Caco-2 (cell line): ENCODE measurements around the gene PTPRF. TPM values are rescaled to one million over a fixed set of nuclear protein-coding genes. Genes with fewer than 3 reads are reported as not detected.

Source experiments
- BruUV-seq: library from RNA; stranded (reverse); fragments of 400-500 nt; replicated peaks from 2 replicates; lab custom pipeline; 2021; lab: Mats Ljungman, UMichigan
- CTCF ChIA-PET: fragments of 300-600 bp; sonication (Branson Sonifier 250); formaldehyde crosslinking; loops from one replicate; lab custom pipeline; 2022; ENCODE audit warnings: antibody characterized with exemption; lab: Charles Lee
- POLR2A ChIA-PET: fragments of 300-600 bp; sonication (Branson Sonifier 250); formaldehyde crosslinking; loops from one replicate; lab custom pipeline; 2022; ENCODE audit warnings: antibody characterized with exemption; lab: Charles Lee
- DNase-seq, 2 experiments: peaks; one replicate each; pipeline versions ENCODE4 v3.0.0 to v3.0.0-alpha.2; 2020 to 2022
- H3K27me3 ChIP-seq: replicated peaks from 2 replicates; pipeline ENCODE4 v1.6.0; 2011; ENCODE audit warnings: low read length; ENCODE audit not compliant: control insufficient read depth, insufficient read depth
- H3K36me3 ChIP-seq: 2 replicates; pipeline ENCODE4 v1.5.1; 2011; ENCODE audit warnings: low read length; ENCODE audit not compliant: control insufficient read depth, insufficient read depth
- H3K4me1 ChIP-seq: fragments of 250-450 bp; sonication (Bioruptor Pico); 2 replicates; pipeline ENCODE4 v1.5.1; 2020; ENCODE audit warnings: mild to moderate bottlenecking
- H3K4me3 ChIP-seq: 2 replicates; pipeline ENCODE4 v1.5.1; 2011; ENCODE audit warnings: low read depth, mild to moderate bottlenecking, control low read depth, low read length
- H3K9me3 ChIP-seq: fragments of 250-450 bp; sonication (Bioruptor Pico); 2 replicates; pipeline ENCODE4 v1.5.1; 2020; ENCODE audit warnings: mild to moderate bottlenecking, moderate library complexity
- H3K27ac Mint-ChIP-seq: one replicate; pipeline ENCODE4 v1.8.0; 2022; ENCODE audit warnings: mixed read lengths; ENCODE audit not compliant: unreplicated experiment
- H3K27me3 Mint-ChIP-seq: one replicate; pipeline ENCODE4 v1.8.0; 2022; ENCODE audit warnings: mixed read lengths; ENCODE audit not compliant: insufficient read depth, unreplicated experiment
- H3K36me3 Mint-ChIP-seq: one replicate; pipeline ENCODE4 v1.8.0; 2022; ENCODE audit warnings: mild to moderate bottlenecking, mixed read lengths; ENCODE audit not compliant: insufficient read depth, unreplicated experiment
- H3K4me1 Mint-ChIP-seq: one replicate; pipeline ENCODE4 v1.8.0; 2022; ENCODE audit warnings: low read depth, mixed read lengths; ENCODE audit not compliant: unreplicated experiment
- H3K4me3 Mint-ChIP-seq: one replicate; pipeline ENCODE4 v1.8.0; 2022; ENCODE audit warnings: mild to moderate bottlenecking, moderate library complexity, mixed read lengths; ENCODE audit not compliant: unreplicated experiment
- H3K9me3 Mint-ChIP-seq: one replicate; pipeline ENCODE4 v1.8.0; 2022; ENCODE audit warnings: mixed read lengths; ENCODE audit not compliant: unreplicated experiment
- intact Hi-C: fragments of 100-400 bp; cut with micrococcal nuclease; formaldehyde crosslinking; loops from one replicate; pipeline ENCODE4 v1.10.0; 2022; ENCODE audit not compliant: unreplicated experiment
- total RNA-seq: library from RNA; stranded (reverse); gene quantifications from 2 replicates; pipeline ENCODE4 v1.2.3, GENCODE V29; 2022
- TF ChIP-seq, protein P1 (sequence below), 2 experiments: fragments of 200-600 bp in 1 of 2; IDR thresholded peaks; 1 replicate in 1 of 2; 2 replicates in 1 of 2; pipeline versions ENCODE4 v1.5.1 to v1.8.0; 2011 to 2022; ENCODE audit warnings: antibody characterized with exemption in 1 of 2, control low read depth in 1 of 2, inconsistent platforms in 1 of 2, low read depth in 1 of 2, low read length in 1 of 2, mild to moderate bottlenecking in 1 of 2, moderate library complexity in 1 of 2; ENCODE audit not compliant: insufficient read depth in 1 of 2, severe bottlenecking in 1 of 2, unreplicated experiment in 1 of 2

Gene PTPRF
- total RNA-seq, 1 experiment from 2014 or later, result 158 TPM

DNA sequence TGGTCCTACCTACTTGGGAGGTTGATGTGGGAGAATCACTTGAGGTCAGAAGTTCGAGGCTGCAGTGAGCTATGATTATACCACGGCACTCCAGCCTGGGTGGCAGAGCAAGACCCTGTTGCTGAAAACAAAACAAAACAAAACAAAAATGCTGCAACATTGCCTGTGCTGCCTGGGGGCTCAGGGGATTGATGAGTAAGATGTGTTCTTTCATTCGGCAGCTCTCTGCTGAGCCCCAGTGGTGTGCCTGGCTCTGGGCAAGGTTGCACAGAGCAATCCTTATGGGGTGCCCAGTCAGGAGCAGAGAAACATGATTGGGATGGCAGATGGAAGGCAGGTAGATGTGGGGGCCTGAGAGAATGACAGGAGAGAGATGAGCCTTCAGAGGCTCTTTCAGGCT lies 90.7 kb downstream of the PTPRF start:
- Histone ChIP-seq H3K36me3 (peaks cover 2% of the 10 kb centered on the region; the same call in 1 of the 2 replicates), H3K27me3 (no peaks in the 10 kb centered on the region), H3K4me3 (no peak overlapping the region), H3K9me3 (no peaks in the 10 kb centered on the region), H3K4me1 (no peaks in the 10 kb centered on the region)
- intact Hi-C loops, result no loop called here
- H3K27ac Mint-ChIP-seq, result no peak overlapping the region
- H3K9me3 Mint-ChIP-seq, result no peaks in the 10 kb centered on the region
- peaks cover 38% of the 10 kb centered on the region for H3K36me3 Mint-ChIP-seq
- BruUV-seq, result no TSS peak
- CTCF ChIA-PET, result no interaction called here
- no peak overlapping the region for H3K4me3 Mint-ChIP-seq
- DNase-seq, result no peak
- H3K4me1 Mint-ChIP-seq, result no peaks in the 10 kb centered on the region
- no peaks in the 10 kb centered on the region for H3K27me3 Mint-ChIP-seq
- POLR2A ChIA-PET, result no interaction called here
- TF ChIP-seq, protein P1, sequence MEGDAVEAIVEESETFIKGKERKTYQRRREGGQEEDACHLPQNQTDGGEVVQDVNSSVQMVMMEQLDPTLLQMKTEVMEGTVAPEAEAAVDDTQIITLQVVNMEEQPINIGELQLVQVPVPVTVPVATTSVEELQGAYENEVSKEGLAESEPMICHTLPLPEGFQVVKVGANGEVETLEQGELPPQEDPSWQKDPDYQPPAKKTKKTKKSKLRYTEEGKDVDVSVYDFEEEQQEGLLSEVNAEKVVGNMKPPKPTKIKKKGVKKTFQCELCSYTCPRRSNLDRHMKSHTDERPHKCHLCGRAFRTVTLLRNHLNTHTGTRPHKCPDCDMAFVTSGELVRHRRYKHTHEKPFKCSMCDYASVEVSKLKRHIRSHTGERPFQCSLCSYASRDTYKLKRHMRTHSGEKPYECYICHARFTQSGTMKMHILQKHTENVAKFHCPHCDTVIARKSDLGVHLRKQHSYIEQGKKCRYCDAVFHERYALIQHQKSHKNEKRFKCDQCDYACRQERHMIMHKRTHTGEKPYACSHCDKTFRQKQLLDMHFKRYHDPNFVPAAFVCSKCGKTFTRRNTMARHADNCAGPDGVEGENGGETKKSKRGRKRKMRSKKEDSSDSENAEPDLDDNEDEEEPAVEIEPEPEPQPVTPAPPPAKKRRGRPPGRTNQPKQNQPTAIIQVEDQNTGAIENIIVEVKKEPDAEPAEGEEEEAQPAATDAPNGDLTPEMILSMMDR (IDR thresholded peaks at IDR 0.05; ENCODE audit: insufficient read depth in 1 of 2, low read depth in 1 of 2, low read length in 1 of 2, severe bottlenecking in 1 of 2, unreplicated experiment in 1 of 2), result no peak

DNA sequence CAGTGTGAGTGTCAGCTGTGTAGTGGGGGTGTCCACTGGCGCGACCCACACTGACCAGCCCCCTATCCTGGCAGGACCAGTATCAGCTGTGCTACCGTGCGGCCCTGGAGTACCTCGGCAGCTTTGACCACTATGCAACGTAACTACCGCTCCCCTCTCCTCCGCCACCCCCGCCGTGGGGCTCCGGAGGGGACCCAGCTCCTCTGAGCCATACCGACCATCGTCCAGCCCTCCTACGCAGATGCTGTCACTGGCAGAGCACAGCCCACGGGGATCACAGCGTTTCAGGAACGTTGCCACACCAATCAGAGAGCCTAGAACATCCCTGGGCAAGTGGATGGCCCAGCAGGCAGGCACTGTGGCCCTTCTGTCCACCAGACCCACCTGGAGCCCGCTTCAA lies 91.2 kb downstream of the PTPRF start:
- Histone ChIP-seq H3K4me3 (no peak overlapping the region), H3K27me3 (no peaks in the 10 kb centered on the region), H3K36me3 (peaks cover 2% of the 10 kb centered on the region; the same call in 1 of the 2 replicates), H3K9me3 (no peaks in the 10 kb centered on the region), H3K4me1 (no peaks in the 10 kb centered on the region)
- H3K27ac Mint-ChIP-seq, result no peak overlapping the region
- no peaks in the 10 kb centered on the region for H3K4me1 Mint-ChIP-seq
- H3K36me3 Mint-ChIP-seq, result peaks cover 35% of the 10 kb centered on the region
- TF ChIP-seq, protein P1 (IDR thresholded peaks at IDR 0.05; ENCODE audit: insufficient read depth in 1 of 2, low read depth in 1 of 2, low read length in 1 of 2, severe bottlenecking in 1 of 2, unreplicated experiment in 1 of 2), result no peak
- CTCF ChIA-PET, result no interaction called here
- BruUV-seq, result no TSS peak
- no peak overlapping the region for H3K4me3 Mint-ChIP-seq
- intact Hi-C loops, result no loop called here
- POLR2A ChIA-PET, result interaction anchor here (1.0 kb wide), 1 partner anchor 28 kb away, joined by 3 read pairs; the partner anchor contains the start of gene KDM4A
- H3K9me3 Mint-ChIP-seq, result no peaks in the 10 kb centered on the region
- no peaks in the 10 kb centered on the region for H3K27me3 Mint-ChIP-seq
- DNase-seq, result no peak

DNA sequence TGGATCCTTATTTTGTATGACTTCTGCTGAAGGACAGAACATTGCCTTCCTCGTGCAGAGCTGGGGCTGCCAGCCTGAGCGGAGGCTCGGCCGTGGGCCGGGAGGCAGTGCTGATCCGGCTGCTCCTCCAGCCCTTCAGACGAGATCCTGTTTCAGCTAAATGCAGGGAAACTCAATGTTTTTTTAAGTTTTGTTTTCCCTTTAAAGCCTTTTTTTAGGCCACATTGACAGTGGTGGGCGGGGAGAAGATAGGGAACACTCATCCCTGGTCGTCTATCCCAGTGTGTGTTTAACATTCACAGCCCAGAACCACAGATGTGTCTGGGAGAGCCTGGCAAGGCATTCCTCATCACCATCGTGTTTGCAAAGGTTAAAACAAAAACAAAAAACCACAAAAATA lies 91.8 kb downstream of the PTPRF start:
- peaks cover 35% of the 10 kb centered on the region for H3K36me3 Mint-ChIP-seq
- H3K4me3 Mint-ChIP-seq, result no peak overlapping the region

More for the DNA sequence above, 91.8 kb downstream of the PTPRF start:
- Mint-ChIP-seq H3K27me3 (no peaks in the 10 kb centered on the region), H3K27ac (no peak overlapping the region), H3K4me1 (no peaks in the 10 kb centered on the region), H3K9me3 (no peaks in the 10 kb centered on the region)
- H3K27me3 ChIP-seq, result no peaks in the 10 kb centered on the region
- DNase-seq, result no peak
- H3K9me3 ChIP-seq, result no peaks in the 10 kb centered on the region
- ChIA-PET CTCF (no interaction called here), POLR2A (interaction anchor here (1.0 kb wide), 1 partner anchor 28 kb away, joined by 3 read pairs; the partner anchor contains the start of gene KDM4A)
- intact Hi-C loops, result no loop called here
- no peak overlapping the region for H3K4me3 ChIP-seq
- BruUV-seq, result no TSS peak
- no peaks in the 10 kb centered on the region for H3K4me1 ChIP-seq
- H3K36me3 ChIP-seq, result peaks cover 2% of the 10 kb centered on the region; the same call in 1 of the 2 replicates
- TF ChIP-seq, protein P1 (IDR thresholded peaks at IDR 0.05; ENCODE audit: insufficient read depth in 1 of 2, low read depth in 1 of 2, low read length in 1 of 2, severe bottlenecking in 1 of 2, unreplicated experiment in 1 of 2), result no peak
